Endothelial cell (in vitro differentiated cells): ENCODE data around the gene ALDOB. TPM values are rescaled to one million over a fixed set of nuclear protein-coding genes. Genes with fewer than 3 reads are reported as not detected.
A peak's percentile ranks its signal among the peaks of the same experiment; 100 is the strongest.

Source experiments
- DNase-seq: peaks from one replicate; pipeline ENCODE4 v3.0.0; 2021; ENCODE audit warnings: low spot score
- H3K27ac Mint-ChIP-seq: one replicate; pipeline ENCODE4 v1.8.0; 2021; ENCODE audit warnings: mixed read lengths, inconsistent platforms; ENCODE audit not compliant: unreplicated experiment
- H3K27me3 Mint-ChIP-seq: one replicate; pipeline ENCODE4 v1.8.0; 2021; ENCODE audit warnings: mild to moderate bottlenecking, moderate library complexity, mixed read lengths, inconsistent platforms; ENCODE audit not compliant: unreplicated experiment
- H3K36me3 Mint-ChIP-seq: one replicate; pipeline ENCODE4 v1.8.0; 2021; ENCODE audit warnings: mild to moderate bottlenecking, low read depth, mixed read lengths, inconsistent platforms; ENCODE audit not compliant: unreplicated experiment
- H3K4me1 Mint-ChIP-seq: one replicate; pipeline ENCODE4 v1.8.0; 2021; ENCODE audit warnings: mild to moderate bottlenecking, mixed read lengths, inconsistent platforms; ENCODE audit not compliant: unreplicated experiment
- H3K4me3 Mint-ChIP-seq: one replicate; pipeline ENCODE4 v1.8.0; 2021; ENCODE audit warnings: mild to moderate bottlenecking, mixed read lengths, inconsistent platforms; ENCODE audit not compliant: unreplicated experiment
- H3K9me3 Mint-ChIP-seq: one replicate; pipeline ENCODE4 v1.8.0; 2021; ENCODE audit warnings: mixed read lengths, inconsistent platforms; ENCODE audit not compliant: unreplicated experiment
- CTCF ChIP-seq: fragments of 200-600 bp; sonication (generic); IDR thresholded peaks from one replicate; pipeline ENCODE4 v1.5.0; 2021; ENCODE audit warnings: antibody characterized with exemption; ENCODE audit not compliant: unreplicated experiment
- total RNA-seq: library from RNA; stranded (reverse); fragmentation: NEBNext Ultra II Directional; extraction: Animal tissue kit (Norgen Biotek cat#: 25700); gene quantifications from one replicate; pipeline ENCODE4 v1.2.1, GENCODE V29; 2021; ENCODE audit not compliant: unreplicated experiment

ALDOB gene
- total RNA-seq, 1 donor from 2014 or later = 0.31 TPM

- DNase-seq = no peak
- peaks cover 50% of the 10 kb centered on the region for H3K36me3 Mint-ChIP-seq
- peaks cover 41% of the 10 kb centered on the region for H3K4me1 Mint-ChIP-seq
- H3K4me3 Mint-ChIP-seq = peak overlapping the region; percentile 99
- H3K27me3 Mint-ChIP-seq = peaks cover 7% of the 10 kb centered on the region
- H3K9me3 Mint-ChIP-seq = peaks cover 4% of the 10 kb centered on the region
- peak overlapping the region; percentile 99 for H3K27ac Mint-ChIP-seq
- TF ChIP-seq CTCF = no peak
Measured at GRCh38 chr9:101398930-101399642, 36.5 kb downstream of the ALDOB start.

GRCh38 chr9:101398068-101398929 lies 37.3 kb downstream of the ALDOB start, which contains the start of the genes MRPL50 and ZNF189:
Gene MRPL50 (minus strand): TSS chr9:101398618. CDS start chr9:101398592, 26 bp downstream.
Gene ZNF189 (plus strand): TSS chr9:101398851. CDS start chr9:101399157, 306 bp downstream.
- Mint-ChIP-seq H3K27me3 (peaks cover 7% of the 10 kb centered on the region), H3K9me3 (peaks cover 4% of the 10 kb centered on the region), H3K36me3 (peaks cover 45% of the 10 kb centered on the region), H3K27ac (peak within 1 kb of the TSS; percentile 99), H3K4me1 (peaks cover 41% of the 10 kb centered on the region), H3K4me3 (peak within 1 kb of the TSS; percentile 99)
- DNase-seq = peak; percentile 91
- TF ChIP-seq CTCF = no peak

GRCh38 chr9:101397746-101398067 lies 37.9 kb downstream of the ALDOB start:
- peaks cover 7% of the 10 kb centered on the region for H3K27me3 Mint-ChIP-seq
- no peak for DNase-seq
- H3K9me3 Mint-ChIP-seq = peaks cover 4% of the 10 kb centered on the region
- no peak for TF ChIP-seq CTCF
- H3K4me1 Mint-ChIP-seq = peaks cover 36% of the 10 kb centered on the region
- peak overlapping the region; percentile 99 for H3K27ac Mint-ChIP-seq
- peak overlapping the region; percentile 99 for H3K4me3 Mint-ChIP-seq
- peaks cover 41% of the 10 kb centered on the region for H3K36me3 Mint-ChIP-seq

GRCh38 chr9:101394687-101395086 lies 40.9 kb downstream of the ALDOB start:
- peaks cover 4% of the 10 kb centered on the region for H3K9me3 Mint-ChIP-seq
- no peak for DNase-seq
- peaks cover 15% of the 10 kb centered on the region for H3K4me1 Mint-ChIP-seq
- peaks cover 25% of the 10 kb centered on the region for H3K36me3 Mint-ChIP-seq
- H3K27ac Mint-ChIP-seq = no peak overlapping the region
- peaks cover 3% of the 10 kb centered on the region for H3K27me3 Mint-ChIP-seq
- H3K4me3 Mint-ChIP-seq = no peak overlapping the region
- no peak for TF ChIP-seq CTCF

- Mint-ChIP-seq H3K36me3 (peaks cover 25% of the 10 kb centered on the region), H3K27ac (no peak overlapping the region), H3K27me3 (peaks cover 3% of the 10 kb centered on the region), H3K9me3 (peaks cover 4% of the 10 kb centered on the region), H3K4me3 (no peak overlapping the region), H3K4me1 (peaks cover 13% of the 10 kb centered on the region)
- TF ChIP-seq CTCF = no peak
- no peak for DNase-seq
Measured at GRCh38 chr9:101393135-101393534, 42.4 kb downstream of the ALDOB start.
